BJ (cell line): ENCODE data around the gene BTBD19. TPM values are rescaled to one million over a fixed set of nuclear protein-coding genes. Genes with fewer than 3 reads are reported as not detected.
A peak's percentile ranks its signal among the peaks of the same experiment; 100 is the strongest.

Experiments used
- CTCF ChIA-PET: fragments of 350-600 bp; formaldehyde crosslinking; extraction: SDS; loops from one replicate; lab custom pipeline; 2021; ENCODE audit warnings: antibody characterized with exemption, inconsistent platforms; lab: Yijun Ruan, JAX
- POLR2A ChIA-PET: fragments of 300-600 bp; sonication (Branson Sonifier 250); formaldehyde crosslinking; extraction: SDS; loops from one replicate; lab custom pipeline; 2021; ENCODE audit warnings: antibody characterized with exemption; lab: Charles Lee
- DNase-seq: peaks from one replicate; pipeline ENCODE4 v3.0.0-alpha.2; 2011; ENCODE audit warnings: low read depth
- H3K27me3 ChIP-seq: 2 replicates; pipeline ENCODE4 v1.6.0; 2011; ENCODE audit warnings: low read length; ENCODE audit not compliant: control insufficient read depth, insufficient read depth
- H3K36me3 ChIP-seq: 2 replicates; pipeline ENCODE4 v1.5.1; 2011; ENCODE audit warnings: low read length; ENCODE audit not compliant: control insufficient read depth, insufficient read depth
- H3K4me3 ChIP-seq: 2 replicates; pipeline ENCODE4 v1.5.1; 2011; ENCODE audit warnings: low read depth, mild to moderate bottlenecking, control low read depth, low read length
- polyA plus RNA-seq: library from polyadenylated mRNA; depleted of rRNA; stranded (reverse); fragments of >200 nt; gene quantifications from 2 replicates; pipeline ENCODE4 v1.2.3, GENCODE V29; 2011
- TF ChIP-seq, protein P1 (sequence below): IDR thresholded peaks from 2 replicates; pipeline ENCODE4 v1.5.1; 2011; ENCODE audit warnings: low read depth, mild to moderate bottlenecking, control low read depth, inconsistent platforms, low read length, moderate library complexity; ENCODE audit not compliant: insufficient read depth

BTBD19 gene
- polyA plus RNA-seq, 1 experiment = 25.7 TPM

DNA sequence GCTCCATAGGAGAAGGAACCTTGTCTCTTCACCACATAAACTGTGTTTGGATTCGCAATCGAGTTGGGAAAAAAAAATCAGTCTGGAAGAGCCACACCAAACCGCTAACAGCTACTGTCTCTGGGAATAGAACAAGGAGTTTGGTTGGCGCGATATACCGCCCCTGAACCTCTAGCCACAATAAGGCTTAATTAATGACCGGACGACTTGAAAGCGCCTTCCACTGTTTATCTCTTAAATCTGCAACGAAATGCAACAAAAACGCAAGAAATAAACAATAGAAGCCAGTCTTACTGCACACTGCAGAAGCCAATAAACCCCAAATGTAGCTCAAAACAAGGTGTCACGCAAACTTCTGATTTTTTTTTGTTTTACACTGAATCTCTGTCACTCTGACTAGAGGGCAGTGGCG is 10.9 kb downstream of the BTBD19 start:
- DNase-seq = no peak
- POLR2A ChIA-PET = interaction anchor here (0.7 to 1.4 kb wide), 6 partner anchors 9 to 703 kb away, joined by 3 to 12 read pairs (median 4); partner anchors contain the start of genes BTBD19, DYNLT4 and PLK3

DNA sequence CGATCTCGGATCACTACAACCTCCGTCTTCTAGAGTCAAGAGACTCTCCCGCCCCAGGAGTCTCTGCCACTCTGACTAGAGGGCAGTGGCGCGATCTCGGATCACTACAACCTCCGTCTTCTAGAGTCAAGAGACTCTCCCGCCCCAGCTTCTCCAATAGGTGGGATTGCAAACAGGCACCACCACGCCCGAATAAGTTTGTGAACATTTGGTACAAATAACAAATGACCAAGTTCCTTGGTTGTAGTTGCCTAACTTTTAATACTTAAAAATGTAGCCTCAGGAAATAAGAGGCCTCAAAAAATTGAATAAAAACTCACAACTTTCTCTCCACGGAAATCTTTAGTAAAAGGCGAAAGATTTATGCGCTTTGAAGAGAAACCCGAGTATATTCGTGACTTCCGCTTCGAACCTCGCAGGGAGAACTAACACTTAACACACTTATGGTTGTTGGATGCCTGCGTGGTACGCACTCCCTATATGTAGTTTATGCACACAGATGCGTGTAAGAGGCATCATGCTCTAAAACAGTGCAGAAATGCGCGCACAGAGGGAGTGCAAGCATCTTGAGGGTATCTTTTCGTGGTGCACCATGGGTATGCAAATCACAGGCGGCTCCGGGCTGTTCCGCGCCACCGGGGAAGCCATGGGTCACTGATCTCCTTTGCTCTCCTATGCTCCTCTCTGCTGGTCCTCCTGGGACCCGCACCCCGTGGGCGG is 11.4 kb downstream of the BTBD19 start:
- H3K4me3 ChIP-seq = peak overlapping the region; percentile 38
- CTCF ChIA-PET = interaction anchor here (0.6 to 4.1 kb wide), 11 partner anchors 9 to 167 kb away, joined by 3 to 23 read pairs (median 6); partner anchors contain the start of genes BTBD19 and PLK3

More for the DNA sequence above, 10.9 kb downstream of the BTBD19 start:
- Histone ChIP-seq H3K36me3 (peaks cover 7% of the 10 kb centered on the region), H3K27me3 (no peaks in the 10 kb centered on the region), H3K4me3 (peak overlapping the region; percentile 15)
- TF ChIP-seq, protein P1, sequence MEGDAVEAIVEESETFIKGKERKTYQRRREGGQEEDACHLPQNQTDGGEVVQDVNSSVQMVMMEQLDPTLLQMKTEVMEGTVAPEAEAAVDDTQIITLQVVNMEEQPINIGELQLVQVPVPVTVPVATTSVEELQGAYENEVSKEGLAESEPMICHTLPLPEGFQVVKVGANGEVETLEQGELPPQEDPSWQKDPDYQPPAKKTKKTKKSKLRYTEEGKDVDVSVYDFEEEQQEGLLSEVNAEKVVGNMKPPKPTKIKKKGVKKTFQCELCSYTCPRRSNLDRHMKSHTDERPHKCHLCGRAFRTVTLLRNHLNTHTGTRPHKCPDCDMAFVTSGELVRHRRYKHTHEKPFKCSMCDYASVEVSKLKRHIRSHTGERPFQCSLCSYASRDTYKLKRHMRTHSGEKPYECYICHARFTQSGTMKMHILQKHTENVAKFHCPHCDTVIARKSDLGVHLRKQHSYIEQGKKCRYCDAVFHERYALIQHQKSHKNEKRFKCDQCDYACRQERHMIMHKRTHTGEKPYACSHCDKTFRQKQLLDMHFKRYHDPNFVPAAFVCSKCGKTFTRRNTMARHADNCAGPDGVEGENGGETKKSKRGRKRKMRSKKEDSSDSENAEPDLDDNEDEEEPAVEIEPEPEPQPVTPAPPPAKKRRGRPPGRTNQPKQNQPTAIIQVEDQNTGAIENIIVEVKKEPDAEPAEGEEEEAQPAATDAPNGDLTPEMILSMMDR = no peak
- CTCF ChIA-PET = interaction anchor here (0.6 to 2.0 kb wide), 8 partner anchors 8 to 114 kb away, joined by 3 to 17 read pairs (median 6); partner anchors contain the start of genes BTBD19 and PLK3

DNA sequence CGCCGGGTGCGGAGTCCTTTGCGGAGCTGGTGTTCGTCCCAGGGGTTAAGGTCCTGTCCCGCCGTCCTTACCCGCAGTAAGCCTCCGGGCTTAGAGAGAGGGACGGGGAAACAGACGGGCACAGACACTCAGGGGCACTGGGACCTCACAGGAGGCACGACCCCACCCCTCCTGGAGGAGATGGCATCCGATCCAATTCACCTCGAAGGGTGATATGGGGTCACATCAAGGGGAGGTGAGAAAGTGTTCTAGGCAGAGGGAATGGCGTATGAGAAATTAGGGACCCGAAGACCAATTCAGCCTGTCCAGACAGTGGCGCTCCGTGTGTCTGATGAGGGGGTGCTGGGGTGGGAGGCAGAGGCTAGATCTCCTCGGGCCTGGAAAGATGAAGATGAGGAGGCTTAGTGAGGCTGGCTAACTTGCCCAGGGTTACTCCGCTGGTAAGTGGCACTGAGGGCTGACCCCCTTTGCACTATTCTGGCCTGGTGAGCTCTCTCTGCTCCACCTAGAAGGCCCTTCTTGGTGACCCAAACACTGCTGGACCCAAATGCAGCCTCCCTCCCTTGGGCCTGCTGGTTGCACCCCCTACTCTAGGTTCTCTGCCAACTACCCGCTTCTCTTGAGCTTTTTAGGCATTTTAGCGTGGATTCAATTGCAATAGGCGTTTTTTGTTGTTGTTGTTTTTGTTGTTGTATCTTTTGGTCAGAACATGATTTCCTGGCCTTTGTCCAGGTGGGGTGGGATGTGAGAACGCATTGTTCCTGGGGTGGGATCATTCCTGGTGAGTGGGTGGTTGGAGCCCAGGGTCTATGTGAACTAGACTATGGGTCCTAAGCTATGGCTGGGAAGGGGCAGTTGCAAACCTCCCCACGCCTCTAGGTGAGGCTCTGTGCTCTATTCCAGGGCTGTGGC is 12.3 kb downstream of the BTBD19 start:
- ChIA-PET POLR2A (interaction anchor here (1.4 kb wide), 1 partner anchor 20 kb away, joined by 12 read pairs; the partner anchor contains the start of gene PLK3), CTCF (interaction anchor here (0.6 to 4.1 kb wide), 10 partner anchors 14 to 483 kb away, joined by 3 to 23 read pairs (median 4); partner anchors contain the start of gene PLK3)
- Histone ChIP-seq H3K27me3 (no peaks in the 10 kb centered on the region), H3K36me3 (peaks cover 2% of the 10 kb centered on the region), H3K4me3 (peak overlapping the region; percentile 38)
- DNase-seq = no peak
- TF ChIP-seq, protein P1 = no peak

More for the DNA sequence above, 11.4 kb downstream of the BTBD19 start:
- POLR2A ChIA-PET = interaction anchor here (0.7 to 1.4 kb wide), 6 partner anchors 8 to 702 kb away, joined by 3 to 12 read pairs (median 4); partner anchors contain the start of genes BTBD19, DYNLT4 and PLK3
- DNase-seq = peak; percentile 79
- peaks cover 5% of the 10 kb centered on the region for H3K36me3 ChIP-seq
- no peaks in the 10 kb centered on the region for H3K27me3 ChIP-seq
- TF ChIP-seq, protein P1 = no peak

DNA sequence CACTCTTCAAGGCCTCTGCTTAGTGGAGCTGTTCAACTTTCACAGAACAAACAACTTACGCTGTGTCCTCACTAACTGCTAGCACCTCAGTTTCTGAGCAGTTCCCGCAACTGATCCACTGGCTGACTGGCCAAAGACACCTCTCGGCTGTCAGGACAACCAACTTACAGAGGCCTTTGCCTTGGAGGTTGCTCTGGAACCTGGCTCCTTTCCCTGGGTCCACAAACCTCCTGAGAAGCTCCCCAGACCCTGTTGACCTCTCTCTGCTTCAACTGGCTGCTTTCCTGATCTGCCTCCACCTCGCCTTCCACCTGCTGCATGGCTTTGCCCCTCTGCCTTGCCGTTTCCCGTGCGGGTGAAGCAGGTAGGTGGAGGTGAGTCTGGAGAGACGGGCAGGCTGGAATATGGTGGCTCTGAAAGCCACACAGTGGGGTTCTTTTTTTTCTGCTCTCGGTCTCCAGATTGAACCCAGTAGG is 13.0 kb downstream of the BTBD19 start:
- ChIA-PET CTCF (interaction anchor here (0.7 to 4.1 kb wide), 8 partner anchors 11 to 482 kb away, joined by 3 to 23 read pairs (median 4); partner anchors contain the start of gene PLK3), POLR2A (no interaction called here)
- H3K27me3 ChIP-seq = no peaks in the 10 kb centered on the region
- H3K36me3 ChIP-seq = no peaks in the 10 kb centered on the region
- no peak for DNase-seq
- no peak overlapping the region for H3K4me3 ChIP-seq
- TF ChIP-seq, protein P1 = no peak
